H9 (cell line): Measurements from ENCODE around the gene SREBF2. TPM values are rescaled to one million over a fixed set of nuclear protein-coding genes. Genes with fewer than 3 reads are reported as not detected.
A peak's percentile ranks its signal among the peaks of the same experiment; 100 is the strongest.

ENCODE experiments used
- DNase-seq: peaks from one replicate; pipeline ENCODE4 v3.0.0-alpha.2; 2017
- H2AFZ ChIP-seq: one replicate; pipeline ENCODE4 v1.6.1; 2013; ENCODE audit warnings: mild to moderate bottlenecking, low read length, control low read depth, moderate library complexity
- H2AK5ac ChIP-seq: 2 replicates; pipeline ENCODE4 v1.6.1; 2013; ENCODE audit warnings: low read length, control low read depth, mixed read lengths; ENCODE audit not compliant: insufficient read length
- H2BK120ac ChIP-seq: one replicate; pipeline ENCODE4 v1.6.1; 2013; ENCODE audit warnings: low read depth, mild to moderate bottlenecking, low read length, control low read depth, inconsistent platforms; ENCODE audit not compliant: poor library complexity, severe bottlenecking
- H2BK12ac ChIP-seq: 2 replicates; pipeline ENCODE4 v1.6.1; 2013; ENCODE audit warnings: low read length, control low read depth, mixed read lengths, low read depth; ENCODE audit not compliant: insufficient read length
- H2BK15ac ChIP-seq: 2 replicates; pipeline ENCODE4 v1.6.1; 2013; ENCODE audit warnings: low read depth, low read length, control low read depth
- H2BK20ac ChIP-seq: one replicate; pipeline ENCODE4 v1.6.1; 2013; ENCODE audit warnings: low read depth, mild to moderate bottlenecking, low read length, control low read depth, inconsistent platforms; ENCODE audit not compliant: poor library complexity, severe bottlenecking
- H2BK5ac ChIP-seq: 2 replicates; pipeline ENCODE4 v1.6.1; 2013; ENCODE audit warnings: low read length, control low read depth, mixed read lengths; ENCODE audit not compliant: insufficient read length
- H3K14ac ChIP-seq: 2 replicates; pipeline ENCODE4 v1.6.1; 2013; ENCODE audit warnings: low read length, control low read depth; ENCODE audit not compliant: insufficient read depth
- H3K18ac ChIP-seq: 2 replicates; pipeline ENCODE4 v1.6.1; 2013; ENCODE audit warnings: low read depth, mild to moderate bottlenecking, mixed read lengths, low read length, control low read depth; ENCODE audit not compliant: insufficient read length
- H3K23ac ChIP-seq: 2 replicates; pipeline ENCODE4 v1.6.1; 2013; ENCODE audit warnings: low read length, control low read depth, mixed read lengths, low read depth; ENCODE audit not compliant: insufficient read length
- H3K23me2 ChIP-seq: 2 replicates; pipeline ENCODE4 v1.6.1; 2013; ENCODE audit warnings: low read depth, mild to moderate bottlenecking, mixed read lengths, low read length, control low read depth; ENCODE audit not compliant: insufficient read length, poor library complexity, severe bottlenecking
- H3K27ac ChIP-seq: 2 replicates; pipeline ENCODE4 v1.5.1; 2013; ENCODE audit warnings: low read length, control low read depth, mixed read lengths, low read depth; ENCODE audit not compliant: insufficient read length
- H3K27me3 ChIP-seq: 2 replicates; pipeline ENCODE4 v1.6.1; 2013; ENCODE audit warnings: low read length, control low read depth, inconsistent platforms; ENCODE audit not compliant: insufficient read depth
- H3K4ac ChIP-seq: 2 replicates; pipeline ENCODE4 v1.6.1; 2013; ENCODE audit warnings: low read depth, mild to moderate bottlenecking, control low read depth, inconsistent platforms, low read length, moderate library complexity
- H3K4me1 ChIP-seq: 2 replicates; pipeline ENCODE4 v1.6.1; 2013; ENCODE audit warnings: low read length, control low read depth, inconsistent platforms; ENCODE audit not compliant: insufficient read depth
- H3K4me2 ChIP-seq: 2 replicates; pipeline ENCODE4 v1.6.1; 2013; ENCODE audit warnings: low read length, control low read depth, mixed read lengths; ENCODE audit not compliant: insufficient read length, insufficient read depth
- H3K56ac ChIP-seq: 2 replicates; pipeline ENCODE4 v1.6.1; 2013; ENCODE audit warnings: low read depth, mild to moderate bottlenecking, mixed read lengths, low read length, control low read depth; ENCODE audit not compliant: insufficient read length
- H3K79me1 ChIP-seq: 2 replicates; pipeline ENCODE4 v1.6.1; 2013; ENCODE audit warnings: low read depth, mild to moderate bottlenecking, moderate library complexity, low read length, control low read depth, inconsistent platforms; ENCODE audit not compliant: insufficient read depth, poor library complexity, severe bottlenecking
- H3K79me2 ChIP-seq: 2 replicates; pipeline ENCODE4 v1.6.1; 2013; ENCODE audit warnings: low read length, control low read depth, inconsistent platforms; ENCODE audit not compliant: insufficient read depth
- H3K9ac ChIP-seq: 2 replicates; pipeline ENCODE4 v1.6.1; 2013; ENCODE audit warnings: low read length, control low read depth, mixed read lengths; ENCODE audit not compliant: insufficient read length; ENCODE audit errors: extremely low read depth
- H3K9me3 ChIP-seq: one replicate; pipeline ENCODE4 v1.6.1; 2013; ENCODE audit warnings: low read depth, low read length, inconsistent platforms; ENCODE audit not compliant: control insufficient read depth
- H3T11ph ChIP-seq: one replicate; pipeline ENCODE4 v1.6.1; 2013; ENCODE audit warnings: mild to moderate bottlenecking, low read length, control low read depth, inconsistent platforms
- H4K20me1 ChIP-seq: one replicate; pipeline ENCODE4 v1.6.1; 2013; ENCODE audit not compliant: control insufficient read depth, insufficient read length, insufficient read depth
- H4K5ac ChIP-seq: 2 replicates; pipeline ENCODE4 v1.6.1; 2013; ENCODE audit warnings: low read depth, mild to moderate bottlenecking, mixed read lengths, low read length, control low read depth; ENCODE audit not compliant: insufficient read length
- H4K8ac ChIP-seq: replicated peaks from 2 replicates; pipeline ENCODE4 v1.6.1; 2013; ENCODE audit warnings: low read length, control low read depth, mixed read lengths, low read depth; ENCODE audit not compliant: insufficient read length
- H4K91ac ChIP-seq: 2 replicates; pipeline ENCODE4 v1.6.1; 2013; ENCODE audit warnings: low read depth, mild to moderate bottlenecking, moderate library complexity, mixed read lengths, low read length, control low read depth; ENCODE audit not compliant: insufficient read length
- H3K27ac Mint-ChIP-seq, 3 experiments: 2 replicates in 2 of 3; 3 replicates in 1 of 3; pipeline ENCODE4 v1.8.0; 2020 to 2021; ENCODE audit warnings: mixed read lengths in 3 of 3, mild to moderate bottlenecking in 1 of 3, moderate library complexity in 1 of 3
- H3K27me3 Mint-ChIP-seq: 2 replicates; pipeline ENCODE4 v1.8.0; 2021; ENCODE audit warnings: low read depth, mild to moderate bottlenecking, moderate library complexity, mixed read lengths
- H3K36me3 Mint-ChIP-seq, 3 experiments: 2 replicates in 2 of 3; 3 replicates in 1 of 3; pipeline ENCODE4 v1.8.0; 2020 to 2021; ENCODE audit warnings: low read depth in 3 of 3, mixed read lengths in 3 of 3; ENCODE audit not compliant: insufficient read depth in 1 of 3
- H3K4me1 Mint-ChIP-seq, 2 experiments: 2 replicates each; pipeline ENCODE4 v1.8.0; 2020; ENCODE audit warnings: mixed read lengths in 2 of 2
- H3K4me3 Mint-ChIP-seq, 2 experiments: 2 replicates in 1 of 2; 3 replicates in 1 of 2; pipeline ENCODE4 v1.8.0; 2020 to 2021; ENCODE audit warnings: mild to moderate bottlenecking in 2 of 2, mixed read lengths in 2 of 2, moderate library complexity in 1 of 2
- H3K9me3 Mint-ChIP-seq, 2 experiments: 2 replicates in 1 of 2; 3 replicates in 1 of 2; pipeline ENCODE4 v1.8.0; 2020; ENCODE audit warnings: mild to moderate bottlenecking in 2 of 2, mixed read lengths in 2 of 2, moderate library complexity in 1 of 2
- CTCF ChIP-seq: fragments of 200-600 bp; sonication (generic); conservative IDR thresholded peaks from 3 replicates; pipeline ENCODE4 v1.8.0; 2021; ENCODE audit warnings: antibody characterized with exemption, mild to moderate bottlenecking
- WGBS: extraction: QIAGEN DNeasy Blood & Tissue Kit; methylation state at CpG from one replicate; pipeline ENCODE4 v1.1.7; 2013; ENCODE audit warnings: missing lambda C conversion rate, low lambda C conversion rate, mixed read lengths; ENCODE audit not compliant: insufficient read length; ENCODE audit errors: extremely low coverage; 5-methylcytosine and 5-hydroxymethylcytosine counted together
- total RNA-seq: library from RNA; stranded (reverse); gene quantifications from 2 replicates; pipeline ENCODE4 v1.2.1, GENCODE V29; 2021

SREBF2 gene
- total RNA-seq, 1 experiment from 2014 or later = 146 TPM

- H3K9ac ChIP-seq = no peak overlapping the region
- H3K4me1 Mint-ChIP-seq = peaks cover 47 to 51% of the 10 kb centered on the region in 2 experiments
- H4K20me1 ChIP-seq = peaks cover 2% of the 10 kb centered on the region
- no peak overlapping the region for H2BK120ac ChIP-seq
- peaks cover 28 to 59% (median 51%) of the 10 kb centered on the region in 3 experiments; a peak in 6 of 7 replicates for H3K36me3 Mint-ChIP-seq
- H3K79me1 ChIP-seq = peaks cover 3% of the 10 kb centered on the region
- H3K23ac ChIP-seq = no peak overlapping the region
- no peak overlapping the region for H3K56ac ChIP-seq
- no peak for TF ChIP-seq CTCF
- no peaks in the 10 kb centered on the region for H3K9me3 ChIP-seq
- no peak overlapping the region for H3K27ac ChIP-seq
- H3K4me1 ChIP-seq = peaks cover 8% of the 10 kb centered on the region
- H2BK5ac ChIP-seq = no peak overlapping the region
- H3K4ac ChIP-seq = no peak overlapping the region
- no peaks in the 10 kb centered on the region for H3K27me3 Mint-ChIP-seq
- no peak overlapping the region for H2BK20ac ChIP-seq
- H3K27me3 ChIP-seq = no peaks in the 10 kb centered on the region
- WGBS = no CpG with 5 or more reads among the region's 5 CpGs
- H3T11ph ChIP-seq = no peak overlapping the region
- no peak overlapping the region for H3K18ac ChIP-seq
- H4K8ac ChIP-seq = no peak overlapping the region
- no peak for DNase-seq
- H3K9me3 Mint-ChIP-seq = no peaks in the 10 kb centered on the region
- H2AK5ac ChIP-seq = no peak overlapping the region
- H2BK15ac ChIP-seq = no peak overlapping the region
- H3K23me2 ChIP-seq = no peaks in the 10 kb centered on the region
- no peak overlapping the region for H3K4me2 ChIP-seq
- H2AFZ ChIP-seq = no peak overlapping the region
- H4K91ac ChIP-seq = no peak overlapping the region
- H3K27ac Mint-ChIP-seq = peak overlapping the region in 2 of 3 experiments; percentile 72 to 89; a peak in 4 of 7 replicates
- no peak overlapping the region for H2BK12ac ChIP-seq
- no peak overlapping the region for H3K14ac ChIP-seq
- peaks cover 74% of the 10 kb centered on the region for H3K79me2 ChIP-seq
- peak overlapping the region in 1 of 2 experiments; percentile 1; a peak in 1 of 5 replicates for H3K4me3 Mint-ChIP-seq
- H4K5ac ChIP-seq = no peak overlapping the region
Measured at GRCh38 chr22:41840216-41840615, 7.3 kb downstream of the SREBF2 start.
